Lower leg skin (tissue), 4 donors: ENCODE measurements around the gene ASXL1. TPM values are rescaled to one million over a fixed set of nuclear protein-coding genes. Genes with fewer than 3 reads are reported as not detected.
A peak's percentile ranks its signal among the peaks of the same experiment; 100 is the strongest.

Experiments
- DNase-seq, 2 donors: peaks; one replicate each; pipeline ENCODE4 v3.0.0-alpha.2; 2019; ENCODE audit warnings: low spot score in 2 of 2
- H3K4me3 ChIP-seq: fragments of 200-600 bp; sonication (generic); 2 replicates; pipeline ENCODE4 v1.5.1; 2017; ENCODE audit warnings: mild to moderate bottlenecking, low read depth; ENCODE audit not compliant: poor library complexity, severe bottlenecking
- CTCF ChIP-seq, 3 donors: fragments of 450-650 bp; IDR thresholded peaks; one replicate each; pipeline ENCODE4 v1.5.1; 2016; ENCODE audit warnings: antibody characterized with exemption in 3 of 3, mild to moderate bottlenecking in 3 of 3, moderate library complexity in 2 of 3
- POLR2A ChIP-seq, 2 donors: fragments of 450-650 bp; IDR thresholded peaks; one replicate each; pipeline ENCODE4 v1.6.1; 2016 to 2017; ENCODE audit warnings: antibody characterized with exemption in 2 of 2, mild to moderate bottlenecking in 1 of 2, moderate library complexity in 1 of 2
- WGBS, 2 donors: methylation state at CpG; one replicate each; pipeline ENCODE4 v1.1.5; 2018; 5-methylcytosine and 5-hydroxymethylcytosine counted together
- intact Hi-C: fragments of 100-400 bp; cut with DNase I; formaldehyde crosslinking; loops from one replicate; pipeline ENCODE4 v1.15.0; 2023; ENCODE audit warnings: low total_unique reads
- total RNA-seq, 4 donors: library from RNA; depleted of rRNA; stranded (reverse); fragments of >200 nt; gene quantifications; one replicate each; pipeline ENCODE4 v1.1.0, GENCODE V29; 2016

ASXL1 gene
- total RNA-seq, 4 donors from 2014 or later = 29.1 to 84.8 (median 32.6) TPM

GRCh38 chr20:32333181-32333987, 24.7 kb upstream of the ASXL1 start:
- no peak overlapping the region for H3K4me3 ChIP-seq
- intact Hi-C loops = no loop called here
- 85 to 86% methylated on average over 12 of the region's 12 CpGs for WGBS, 2 donors
- TF ChIP-seq CTCF (IDR thresholded peaks at IDR 0.05) (no peak), POLR2A (IDR thresholded peaks at IDR 0.05) (no peak)
- peak in 1 of 2 donors; percentile 42 for DNase-seq

GRCh38 chr20:32333988-32334885, 23.9 kb upstream of the ASXL1 start:
- TF ChIP-seq POLR2A (IDR thresholded peaks at IDR 0.05) (no peak), CTCF (IDR thresholded peaks at IDR 0.05) (no peak)
- 44 to 52% methylated on average over 13 of the region's 13 CpGs for WGBS, 2 donors
- DNase-seq = peak; percentile 40 to 89

GRCh38 chr20:32336918-32337347, 21.2 kb upstream of the ASXL1 start:
- no peak overlapping the region for H3K4me3 ChIP-seq
- intact Hi-C loops = no loop called here
- 42 to 47% methylated on average over 5 of the region's 5 CpGs for WGBS, 2 donors
- TF ChIP-seq POLR2A (IDR thresholded peaks at IDR 0.05) = no peak
- TF ChIP-seq CTCF (IDR thresholded peaks at IDR 0.05) = no peak
- no peak for DNase-seq

More at GRCh38 chr20:32333988-32334885, 23.9 kb upstream of the ASXL1 start:
- intact Hi-C loops = no loop called here
- H3K4me3 ChIP-seq = no peak overlapping the region

GRCh38 chr20:32337937-32338661, 20.0 kb upstream of the ASXL1 start:
- intact Hi-C loops = no loop called here
- no peak for TF ChIP-seq CTCF (IDR thresholded peaks at IDR 0.05)
- no peak for TF ChIP-seq POLR2A (IDR thresholded peaks at IDR 0.05)
- no peak overlapping the region for H3K4me3 ChIP-seq
- WGBS, 2 donors = 95 to 96% methylated on average over 11 of the region's 11 CpGs
- DNase-seq = no peak

- TF ChIP-seq CTCF (IDR thresholded peaks at IDR 0.05) = no peak
- TF ChIP-seq POLR2A (IDR thresholded peaks at IDR 0.05) = no peak
- H3K4me3 ChIP-seq = no peak overlapping the region
- WGBS, 2 donors = 91 to 94% methylated on average over 7 of the region's 7 CpGs
- no peak for DNase-seq
- intact Hi-C loops = no loop called here
These were observed 19.5 kb upstream of the ASXL1 start for GRCh38 chr20:32338665-32339064.
